Fibroblast of peridontal ligament (primary cell): ENCODE measurements around the gene GBP3.
"Not testable (repeated sequence)": the region's sequence is repeated elsewhere in the genome, so short reads cannot be mapped to it uniquely, and the experiment has no call there.

Experiments
- DNase-seq: peaks from one replicate; pipeline ENCODE4 v3.0.0-alpha.2; 2010; ENCODE audit errors: extremely low read depth

The GBP3 gene

GRCh38 chr1:89022167-89022959, at the start of gene GBP3:
TSS of gene GBP3 (minus strand) at chr1:89022866. CDS start at chr1:89020721, 2,145 bp downstream.
- DNase-seq = peak; percentile 83

- no peak for DNase-seq
Observed at GRCh38 chr1:89070509-89070908, 47.8 kb upstream of the GBP3 start.

DNA sequence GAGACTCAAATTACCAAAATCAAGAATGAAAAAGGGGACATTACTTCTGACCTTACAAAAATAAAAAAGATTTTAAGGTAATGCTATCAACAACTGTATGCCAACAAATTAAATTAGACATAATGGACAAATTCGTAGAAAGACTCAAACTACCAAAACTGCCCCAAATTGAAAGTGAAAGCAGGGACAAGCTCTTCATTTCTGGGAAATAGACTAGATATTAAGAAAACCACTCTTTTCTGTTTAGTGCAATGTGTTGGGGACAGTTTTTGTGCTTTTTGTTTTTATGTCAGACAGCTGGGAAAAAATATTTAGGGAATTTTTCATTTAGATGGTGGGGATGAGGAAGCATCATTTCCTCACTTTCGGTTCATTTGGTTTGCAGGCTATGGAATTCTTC, 47.3 kb upstream of the GBP3 start:
- peak; percentile 35 for DNase-seq

DNA sequence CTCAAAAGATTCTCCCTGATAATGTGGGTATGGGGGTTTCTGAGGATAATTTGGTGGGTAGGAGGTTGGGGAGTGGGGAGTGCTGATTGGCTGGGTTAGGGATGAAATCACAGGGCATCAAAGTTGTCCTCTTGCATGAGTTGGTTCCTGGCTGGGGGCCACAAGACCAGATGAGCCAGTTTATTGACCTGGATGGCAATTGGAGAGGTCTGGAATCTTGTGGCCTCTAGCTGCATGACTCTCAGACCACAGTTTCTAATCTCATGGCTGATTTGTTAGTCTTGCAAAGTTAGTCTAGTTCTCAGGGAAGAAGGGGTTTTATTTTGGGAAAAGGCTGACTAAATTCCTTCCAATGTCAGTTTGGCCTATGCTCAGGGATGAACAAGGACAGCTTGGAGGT, 45.6 kb upstream of the GBP3 start:
- peak; percentile 82 for DNase-seq

- DNase-seq = peak; percentile 96
Observed at GRCh38 chr1:89065079-89065868, 42.6 kb upstream of the GBP3 start, which contains the start of gene GBP1. TSS of gene GBP1 (minus strand) at chr1:89065208. CDS start at chr1:89063234, 1,974 bp downstream.

DNA sequence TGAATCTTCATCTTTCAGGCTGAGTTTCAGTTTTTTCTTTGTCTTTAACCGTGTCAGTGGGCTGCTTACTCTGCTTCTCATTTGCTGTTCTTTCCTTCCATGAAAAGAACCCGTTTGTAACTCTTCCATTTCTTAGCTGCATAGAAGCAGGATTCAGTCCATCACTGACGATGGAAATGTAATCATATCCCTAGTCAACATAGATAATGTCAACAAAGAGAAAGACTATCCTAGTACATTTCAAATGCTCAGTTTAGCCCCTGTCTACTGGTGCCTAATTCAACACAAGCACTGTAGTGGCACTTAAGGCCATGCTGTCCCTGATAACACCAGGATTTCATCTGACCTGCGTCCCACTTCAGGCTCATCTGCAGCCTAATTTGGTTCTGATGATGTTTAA, 42.0 kb upstream of the GBP3 start:
- peak; percentile 44 for DNase-seq

DNA sequence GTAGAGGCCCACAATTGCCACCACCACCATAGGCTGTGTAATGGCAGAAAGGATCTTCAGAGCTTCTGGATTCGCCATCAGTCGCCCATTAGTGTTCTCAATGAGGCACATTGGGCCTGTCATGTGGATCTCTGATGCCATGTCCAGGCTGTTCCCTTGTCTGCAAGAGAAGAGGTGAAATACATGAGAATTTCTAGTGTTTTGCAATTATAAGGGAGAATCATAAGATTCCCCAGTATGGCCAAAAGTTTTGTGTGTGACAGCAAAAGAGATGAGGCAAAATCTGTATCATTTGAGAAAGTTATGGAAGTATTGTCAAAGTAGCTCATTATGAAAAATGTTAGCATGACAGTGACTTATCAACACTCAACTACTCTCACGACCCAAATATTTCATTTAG, 40.4 kb upstream of the GBP3 start:
- DNase-seq = no peak

DNA sequence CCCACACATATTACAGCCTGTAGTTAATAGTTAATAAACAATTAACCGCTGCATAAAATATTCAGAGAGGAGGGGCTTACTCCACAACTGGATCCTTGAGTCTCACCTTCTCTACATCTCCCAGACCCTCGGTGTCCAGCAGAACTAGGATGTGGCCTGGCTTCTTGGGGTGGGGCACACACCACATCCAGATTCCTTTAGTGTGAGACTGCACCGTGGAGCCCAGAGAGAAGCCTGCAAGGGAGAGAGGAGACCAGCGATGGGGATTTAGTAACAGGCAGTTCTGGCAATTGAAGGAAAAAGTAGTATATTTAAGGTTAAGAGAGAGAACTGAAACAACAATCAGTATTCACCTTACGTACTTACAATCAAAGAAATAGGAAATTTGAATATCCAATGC, 37.4 kb upstream of the GBP3 start:
- DNase-seq = no peak

DNA sequence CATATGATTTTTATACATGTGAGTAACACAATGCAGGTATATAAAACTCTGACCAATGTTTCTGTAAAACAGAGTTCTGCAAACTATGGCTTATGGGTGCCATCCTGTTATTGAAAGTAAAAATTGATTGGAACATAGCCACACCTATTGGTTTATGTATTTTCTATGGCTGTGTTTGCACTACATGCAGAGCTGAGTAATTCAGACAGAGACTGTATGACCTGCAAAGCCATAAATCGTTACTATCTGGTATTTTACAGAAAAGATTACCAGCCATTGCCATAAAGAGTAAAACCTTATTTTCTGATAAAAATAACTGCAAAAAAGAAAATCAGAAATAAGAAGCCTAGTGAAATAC, 29.3 kb upstream of the GBP3 start:
- DNase-seq = no peak

DNA sequence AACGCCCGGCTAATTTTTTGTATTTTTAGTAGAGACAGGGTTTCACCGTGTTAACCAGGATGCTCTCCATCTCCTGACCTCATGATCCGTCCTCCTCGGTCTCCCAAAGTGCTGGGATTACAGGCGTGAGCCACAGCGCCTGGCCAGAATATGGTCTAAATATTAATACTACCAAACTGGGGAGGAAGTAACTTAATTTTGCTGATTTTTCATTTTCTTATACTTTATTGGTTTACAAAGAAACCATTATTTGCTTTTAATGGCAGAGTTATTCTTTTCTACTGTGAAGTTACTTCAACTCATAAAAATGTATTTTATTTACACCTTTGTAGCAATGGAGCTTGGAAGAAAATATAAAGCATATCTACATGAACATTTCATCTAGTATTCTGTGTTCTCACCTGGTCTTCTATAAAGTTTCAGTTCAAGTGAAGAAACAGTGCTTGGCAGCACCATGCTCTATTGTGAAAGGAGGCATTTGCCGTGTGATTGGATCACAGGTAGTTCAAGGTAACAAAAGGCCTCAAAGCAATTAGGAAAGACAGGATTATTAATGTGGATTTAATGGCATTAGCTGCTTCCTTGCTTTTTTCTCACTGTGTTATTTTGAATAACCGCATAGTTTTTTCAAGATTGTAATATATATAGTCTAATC, 28.8 kb upstream of the GBP3 start:
- no peak for DNase-seq

DNA sequence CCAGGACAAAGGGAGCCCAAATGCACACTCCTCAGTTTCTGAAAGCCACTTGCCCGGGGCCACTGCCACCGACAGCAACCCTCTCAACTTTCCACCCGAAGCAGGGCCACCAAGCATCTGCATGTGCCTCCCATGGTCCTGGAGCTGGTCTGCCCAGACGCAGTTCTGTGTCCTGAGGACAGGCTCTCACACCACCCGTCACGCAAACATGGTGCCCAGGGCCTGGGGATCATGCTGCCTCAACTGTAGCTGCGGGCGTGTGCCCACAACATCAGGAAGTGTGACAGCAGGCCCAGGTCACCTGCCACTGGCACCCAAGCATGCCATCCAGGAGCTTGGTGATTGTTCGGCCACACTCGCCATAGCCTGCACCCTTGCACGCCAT, 28.0 kb upstream of the GBP3 start:
- DNase-seq = no peak

- not testable (repeated sequence) for DNase-seq
Observed at GRCh38 chr1:89049901-89050648, 27.4 kb upstream of the GBP3 start.

- not testable (repeated sequence) for DNase-seq
Observed at GRCh38 chr1:89049187-89049586, 26.5 kb upstream of the GBP3 start.

- no peak for DNase-seq
Observed at GRCh38 chr1:89047734-89048133, 25.1 kb upstream of the GBP3 start.

DNA sequence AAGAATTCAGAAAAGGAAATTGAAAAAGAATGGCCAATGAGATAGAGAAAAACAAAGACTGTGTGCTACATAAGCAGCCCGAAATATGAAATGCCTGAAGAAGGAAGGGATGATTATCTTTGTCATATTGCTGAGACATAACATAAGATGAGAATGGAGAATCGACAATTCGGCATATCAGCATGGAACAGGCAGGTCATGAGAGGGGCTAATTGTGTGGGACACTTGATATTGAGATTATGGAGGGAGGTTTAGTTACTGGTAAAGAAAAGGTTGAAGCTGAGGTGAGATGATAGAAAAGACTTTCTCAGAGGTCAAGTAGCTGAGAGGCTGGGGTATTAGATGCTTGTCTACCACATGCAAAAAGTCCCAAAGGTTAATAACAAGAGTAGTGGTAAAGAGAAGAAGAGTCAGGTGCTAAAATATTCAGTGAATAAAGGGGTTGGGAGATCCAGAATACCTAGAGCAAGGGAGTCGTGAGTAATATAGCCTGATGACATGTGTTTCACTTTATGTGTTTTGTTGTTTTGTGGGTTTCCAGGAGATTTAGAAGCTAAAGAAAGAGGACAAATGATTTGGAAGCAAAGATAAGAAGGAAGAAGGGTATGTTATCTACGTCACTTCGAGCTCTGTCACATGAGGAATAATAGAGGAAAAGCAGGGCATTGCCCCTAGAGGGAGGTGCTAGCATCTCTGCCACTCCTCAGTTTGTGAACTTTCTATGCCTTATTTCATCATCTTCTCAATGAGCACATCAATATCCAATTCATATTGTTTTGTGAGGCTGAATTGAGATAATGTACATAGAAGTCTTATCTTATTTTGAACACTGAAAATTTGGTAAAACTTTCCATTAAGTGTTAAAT, 23.9 kb upstream of the GBP3 start:
- not testable (repeated sequence) for DNase-seq

GRCh38 chr1:89044970-89045721, 22.5 kb upstream of the GBP3 start:
- DNase-seq = no peak

- no peak for DNase-seq
Observed at GRCh38 chr1:89043940-89044339, 21.3 kb upstream of the GBP3 start.

DNA sequence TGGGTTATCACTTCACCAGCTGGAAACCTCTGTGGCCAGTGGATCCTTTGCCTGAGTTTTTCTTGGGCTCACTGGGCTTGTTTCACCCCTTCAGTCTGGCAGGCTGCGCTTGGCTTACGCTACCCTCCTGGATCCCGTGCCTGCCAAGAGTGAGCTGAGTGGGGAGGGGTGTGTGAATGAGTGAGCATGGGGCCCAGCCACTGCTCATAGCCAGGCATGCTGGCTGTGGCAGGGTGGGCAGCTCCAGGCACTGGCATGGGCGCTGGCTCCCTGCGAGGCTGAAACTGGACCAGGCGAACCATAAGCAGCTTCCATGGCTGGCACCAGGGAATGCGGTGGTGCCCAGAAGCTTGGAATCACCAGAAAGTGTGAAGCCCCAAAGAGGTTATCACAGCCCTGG, 19.8 kb upstream of the GBP3 start:
- DNase-seq = no peak

- DNase-seq = no peak
Observed at GRCh38 chr1:89041721-89042120, 19.1 kb upstream of the GBP3 start.

DNA sequence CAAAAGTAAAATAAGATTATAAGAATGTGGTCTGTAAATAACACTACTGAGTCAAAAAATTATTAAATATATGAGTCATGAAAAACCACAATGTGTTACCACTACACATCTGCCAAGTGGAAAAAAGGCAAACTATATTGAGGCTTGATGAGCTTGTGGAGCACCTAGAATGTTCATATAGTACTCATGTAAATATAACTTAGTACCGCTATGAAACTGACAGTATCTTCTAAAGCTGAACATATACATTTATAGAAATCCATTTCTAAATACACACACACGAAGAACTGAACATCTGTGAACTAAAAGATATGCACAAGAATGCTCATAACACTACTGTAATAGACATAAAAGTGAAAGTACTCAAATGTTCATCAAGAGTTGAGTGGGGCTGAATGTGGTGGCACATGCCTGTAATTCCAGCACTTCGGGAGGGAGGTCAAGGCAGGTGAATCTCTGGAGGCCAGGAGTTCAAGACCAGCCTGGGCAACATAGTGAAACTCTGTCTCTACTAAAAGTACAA, 18.5 kb upstream of the GBP3 start:
- peak; percentile 65 for DNase-seq
